ENCODE results near the gene SCN5A.

SCN5A gene

DNA sequence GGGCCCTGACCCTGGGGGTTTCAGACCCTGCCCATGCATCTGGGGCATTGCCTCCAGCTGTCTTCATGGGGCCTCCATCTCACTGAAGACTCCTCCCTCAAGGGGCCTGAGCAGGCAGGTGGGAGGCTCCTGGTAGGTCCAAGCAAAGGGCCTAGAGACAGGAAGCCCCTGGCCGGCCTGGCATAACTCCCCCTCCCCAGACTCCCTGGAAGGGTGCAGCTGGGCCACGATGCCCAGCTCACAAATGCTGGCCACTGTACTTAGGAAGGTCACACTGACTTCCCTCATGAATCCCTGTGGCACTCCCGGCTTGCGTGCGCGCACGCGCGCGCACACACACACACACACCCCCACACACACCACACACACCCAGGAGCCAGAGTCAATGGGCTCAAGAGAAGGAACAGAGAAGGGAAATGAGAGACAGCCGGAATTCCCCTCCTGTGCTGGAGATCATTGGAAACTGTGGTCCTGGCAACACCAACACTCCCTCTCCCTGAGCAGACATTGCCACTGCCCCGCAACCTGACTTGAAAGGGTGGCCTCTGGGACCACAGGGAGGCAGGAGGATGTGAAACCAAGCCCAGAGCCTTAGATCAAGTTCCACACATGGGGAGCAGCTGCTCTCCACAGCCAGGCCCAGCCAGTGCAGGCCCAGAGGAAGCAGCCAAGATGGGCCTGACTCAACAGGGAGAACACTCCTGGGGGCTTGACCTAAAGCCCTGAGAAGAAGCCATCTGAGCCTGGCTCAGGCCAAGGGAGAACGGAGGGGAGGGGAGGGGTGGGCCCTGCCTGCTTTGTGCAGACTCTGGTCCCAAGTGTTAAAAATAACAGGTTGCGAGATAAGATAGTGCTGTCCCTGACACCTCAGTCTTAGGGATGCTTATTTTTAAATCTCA lies 69.7 kb downstream of the SCN5A start:
- DNase-seq (ENCODE audit: extremely low spot score): no peak
- CTCF ChIA-PET: no interaction called here
- POLR2A ChIA-PET: no interaction called here
- TF ChIP-seq ZNF384 (IDR thresholded peaks at IDR 0.05): no peak
- TF ChIP-seq HDGF (IDR thresholded peaks at IDR 0.05; ENCODE audit: borderline replicate concordance): no peak
- TF ChIP-seq SUZ12 (IDR thresholded peaks at IDR 0.05): no peak
- TF ChIP-seq CTBP1 (IDR thresholded peaks at IDR 0.05; ENCODE audit: borderline replicate concordance): no peak
- TF ChIP-seq, protein P1, sequence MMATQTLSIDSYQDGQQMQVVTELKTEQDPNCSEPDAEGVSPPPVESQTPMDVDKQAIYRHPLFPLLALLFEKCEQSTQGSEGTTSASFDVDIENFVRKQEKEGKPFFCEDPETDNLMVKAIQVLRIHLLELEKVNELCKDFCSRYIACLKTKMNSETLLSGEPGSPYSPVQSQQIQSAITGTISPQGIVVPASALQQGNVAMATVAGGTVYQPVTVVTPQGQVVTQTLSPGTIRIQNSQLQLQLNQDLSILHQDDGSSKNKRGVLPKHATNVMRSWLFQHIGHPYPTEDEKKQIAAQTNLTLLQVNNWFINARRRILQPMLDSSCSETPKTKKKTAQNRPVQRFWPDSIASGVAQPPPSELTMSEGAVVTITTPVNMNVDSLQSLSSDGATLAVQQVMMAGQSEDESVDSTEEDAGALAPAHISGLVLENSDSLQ (IDR thresholded peaks at IDR 0.05): no peak
- no peak for TF ChIP-seq SP1 (IDR thresholded peaks at IDR 0.05)
- TF ChIP-seq ELF4 (IDR thresholded peaks at IDR 0.05): no peak
- TF ChIP-seq NFRKB (IDR thresholded peaks at IDR 0.05): no peak
- TF ChIP-seq FOXM1 (IDR thresholded peaks at IDR 0.05; ENCODE audit: borderline replicate concordance): no peak
- no peak for TF ChIP-seq ARNT (IDR thresholded peaks at IDR 0.05)
- TF ChIP-seq L3MBTL2 (conservative IDR thresholded peaks at IDR 0.05): no peak
- TF ChIP-seq FOXA1 (IDR thresholded peaks at IDR 0.05): no peak

DNA sequence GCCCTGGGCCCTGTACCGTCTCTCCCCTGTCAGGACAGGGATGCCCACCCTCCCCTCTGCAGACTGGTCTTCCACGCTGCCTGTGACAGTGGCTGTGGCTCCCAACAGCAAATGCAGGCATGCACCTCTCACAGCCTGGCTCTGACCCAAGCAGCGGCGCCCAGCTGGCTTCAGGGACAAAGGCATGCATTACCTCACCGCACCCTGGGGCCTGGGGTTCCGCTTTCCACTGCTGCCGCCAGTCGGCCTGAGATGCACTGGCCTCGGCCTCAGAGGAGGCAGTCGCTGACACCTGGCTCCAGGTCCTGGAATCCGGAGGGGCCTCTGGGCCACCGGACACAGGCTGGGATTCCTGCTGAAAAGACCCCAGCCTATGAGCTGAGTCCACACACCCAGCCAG lies 70.3 kb downstream of the SCN5A start:
- CTCF ChIA-PET: no interaction called here
- no peak for TF ChIP-seq LEF1 (IDR thresholded peaks at IDR 0.05; ENCODE audit: borderline replicate concordance)
- TF ChIP-seq FOXM1 (IDR thresholded peaks at IDR 0.05; ENCODE audit: borderline replicate concordance): no peak
- TF ChIP-seq, protein P1 (IDR thresholded peaks at IDR 0.05): no peak
- TF ChIP-seq NFRKB (IDR thresholded peaks at IDR 0.05): no peak
- no peak for TF ChIP-seq ZNF384 (IDR thresholded peaks at IDR 0.05)
- TF ChIP-seq HDGF (IDR thresholded peaks at IDR 0.05; ENCODE audit: borderline replicate concordance): no peak
- TF ChIP-seq CTBP1 (IDR thresholded peaks at IDR 0.05; ENCODE audit: borderline replicate concordance): no peak
- no peak for TF ChIP-seq TARDBP (IDR thresholded peaks at IDR 0.05)
- TF ChIP-seq FOXA1 (IDR thresholded peaks at IDR 0.05): no peak
- DNase-seq (ENCODE audit: extremely low spot score): no peak
- POLR2A ChIA-PET: no interaction called here

DNA sequence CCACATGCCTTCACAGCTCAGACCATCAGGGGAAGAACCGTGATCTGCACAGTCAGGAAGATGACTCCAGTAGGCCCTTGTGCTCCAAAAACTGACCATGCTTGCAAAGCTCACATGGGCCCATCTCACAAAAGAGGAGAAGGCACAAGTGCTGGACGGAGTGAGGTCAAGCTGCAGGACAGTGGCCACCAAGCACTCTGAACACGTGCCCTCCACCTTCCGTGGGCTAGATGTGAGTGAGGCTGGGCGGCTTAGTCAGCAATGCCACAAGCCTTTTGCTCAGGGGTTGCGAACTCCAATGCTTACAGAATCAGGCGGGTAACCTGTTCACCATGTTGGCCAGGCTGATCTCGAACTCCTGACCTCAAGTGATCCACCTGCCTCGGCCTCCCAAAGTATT lies 70.9 kb downstream of the SCN5A start:
- ChIA-PET CTCF (no interaction called here), POLR2A (no interaction called here)
- no peak for DNase-seq (ENCODE audit: extremely low spot score)
- no peak for TF ChIP-seq NFRKB (IDR thresholded peaks at IDR 0.05)
- no peak for TF ChIP-seq HDGF (IDR thresholded peaks at IDR 0.05; ENCODE audit: borderline replicate concordance)
- TF ChIP-seq L3MBTL2 (conservative IDR thresholded peaks at IDR 0.05): no peak
- TF ChIP-seq FOXA1 (IDR thresholded peaks at IDR 0.05): no peak
- no peak for TF ChIP-seq LEF1 (IDR thresholded peaks at IDR 0.05; ENCODE audit: borderline replicate concordance)
- no peak for TF ChIP-seq ZNF384 (IDR thresholded peaks at IDR 0.05)
- TF ChIP-seq, protein P1 (IDR thresholded peaks at IDR 0.05): no peak
- TF ChIP-seq SP1 (IDR thresholded peaks at IDR 0.05): no peak
- no peak for TF ChIP-seq CTBP1 (IDR thresholded peaks at IDR 0.05; ENCODE audit: borderline replicate concordance)
- no peak for TF ChIP-seq FOXK2 (IDR thresholded peaks at IDR 0.05)
- TF ChIP-seq SUZ12 (IDR thresholded peaks at IDR 0.05): no peak
- no peak for TF ChIP-seq FOXM1 (IDR thresholded peaks at IDR 0.05; ENCODE audit: borderline replicate concordance)
- no peak for TF ChIP-seq BHLHE40 (IDR thresholded peaks at IDR 0.05; ENCODE audit: borderline replicate concordance)
- no peak for TF ChIP-seq TARDBP (IDR thresholded peaks at IDR 0.05)
- no peak for TF ChIP-seq ELF4 (IDR thresholded peaks at IDR 0.05)
- TF ChIP-seq ARNT (IDR thresholded peaks at IDR 0.05): no peak

DNA sequence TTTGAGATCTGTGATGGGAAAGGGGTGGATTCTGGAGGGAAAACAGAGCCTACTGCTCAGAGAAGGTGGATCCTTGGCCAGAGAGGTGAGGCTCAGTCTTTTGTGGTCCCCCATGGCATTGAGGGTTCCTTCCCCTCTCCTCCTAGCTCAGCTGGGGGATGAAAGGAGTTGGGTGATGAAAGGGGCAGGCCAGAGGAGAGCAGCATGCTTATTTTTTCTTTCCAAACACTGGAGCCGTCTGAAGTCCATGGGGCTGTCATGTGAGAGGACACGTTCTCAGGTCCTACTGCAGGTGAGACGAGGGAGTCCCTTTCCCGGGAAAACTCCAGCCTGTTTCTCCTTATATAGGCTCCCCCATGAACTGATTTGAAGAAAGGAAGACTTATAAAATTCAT lies 71.4 kb downstream of the SCN5A start:
- ChIA-PET POLR2A (no interaction called here), CTCF (no interaction called here)
- TF ChIP-seq NFRKB (IDR thresholded peaks at IDR 0.05) (no peak), FOXA1 (IDR thresholded peaks at IDR 0.05) (no peak), ELF4 (IDR thresholded peaks at IDR 0.05) (no peak), ZNF384 (IDR thresholded peaks at IDR 0.05) (no peak), FOXM1 (IDR thresholded peaks at IDR 0.05; ENCODE audit: borderline replicate concordance) (no peak), CTBP1 (IDR thresholded peaks at IDR 0.05; ENCODE audit: borderline replicate concordance) (no peak), HDGF (IDR thresholded peaks at IDR 0.05; ENCODE audit: borderline replicate concordance) (no peak), ARNT (IDR thresholded peaks at IDR 0.05) (no peak), FOXK2 (IDR thresholded peaks at IDR 0.05) (no peak), BHLHE40 (IDR thresholded peaks at IDR 0.05; ENCODE audit: borderline replicate concordance) (no peak), LEF1 (IDR thresholded peaks at IDR 0.05; ENCODE audit: borderline replicate concordance) (no peak), TARDBP (IDR thresholded peaks at IDR 0.05) (no peak), SP1 (IDR thresholded peaks at IDR 0.05) (no peak)
- TF ChIP-seq, protein P1 (IDR thresholded peaks at IDR 0.05): no peak
- no peak for DNase-seq (ENCODE audit: extremely low spot score)

DNA sequence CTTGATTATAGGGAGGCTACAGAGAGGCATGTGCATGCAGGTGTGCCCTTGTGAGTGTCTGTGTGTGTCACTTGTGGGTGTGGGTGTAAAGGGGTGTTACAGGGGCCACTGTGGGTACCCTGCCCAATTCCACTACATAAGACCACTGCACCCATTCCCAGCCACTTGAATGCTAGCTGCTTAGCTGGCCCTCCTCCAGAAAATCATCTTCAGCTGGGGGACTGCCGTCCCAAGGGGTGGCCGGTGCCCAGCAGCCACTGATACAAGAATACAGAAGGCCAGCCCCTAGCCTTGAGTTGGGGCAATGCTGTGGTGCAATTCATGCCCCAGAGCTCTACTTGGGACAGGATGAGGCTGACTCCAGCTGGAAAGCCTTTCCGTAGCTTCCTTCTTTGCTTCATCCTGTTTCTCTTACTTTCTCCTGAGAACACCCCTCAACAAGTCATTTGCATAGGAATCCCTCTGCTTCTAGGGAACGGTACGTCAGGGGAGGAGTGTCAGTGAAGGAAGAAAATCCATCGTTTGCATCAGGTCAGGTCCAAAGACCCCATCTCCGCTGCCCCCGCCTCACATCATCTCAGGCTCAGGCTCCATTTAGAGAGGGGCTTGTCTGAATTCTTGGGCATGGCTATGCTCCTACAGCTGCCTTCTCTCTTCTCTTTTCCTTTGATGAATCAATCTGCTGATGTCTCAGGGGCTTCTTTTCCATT lies 72.0 kb downstream of the SCN5A start:
- POLR2A ChIA-PET: no interaction called here
- DNase-seq (ENCODE audit: extremely low spot score): no peak
- CTCF ChIA-PET: no interaction called here
- TF ChIP-seq FOXM1 (IDR thresholded peaks at IDR 0.05; ENCODE audit: borderline replicate concordance) (no peak), NFRKB (IDR thresholded peaks at IDR 0.05) (no peak), SP1 (IDR thresholded peaks at IDR 0.05) (no peak), CTBP1 (IDR thresholded peaks at IDR 0.05; ENCODE audit: borderline replicate concordance) (no peak), HDGF (IDR thresholded peaks at IDR 0.05; ENCODE audit: borderline replicate concordance) (no peak), FOXK2 (IDR thresholded peaks at IDR 0.05) (no peak), L3MBTL2 (conservative IDR thresholded peaks at IDR 0.05) (no peak), LEF1 (IDR thresholded peaks at IDR 0.05; ENCODE audit: borderline replicate concordance) (no peak), BHLHE40 (IDR thresholded peaks at IDR 0.05; ENCODE audit: borderline replicate concordance) (no peak), TARDBP (IDR thresholded peaks at IDR 0.05) (no peak), ARNT (IDR thresholded peaks at IDR 0.05) (no peak), ELF4 (IDR thresholded peaks at IDR 0.05) (no peak), FOXA1 (IDR thresholded peaks at IDR 0.05) (no peak), SUZ12 (IDR thresholded peaks at IDR 0.05) (no peak), ZNF384 (IDR thresholded peaks at IDR 0.05) (no peak)
- TF ChIP-seq, protein P1 (IDR thresholded peaks at IDR 0.05): no peak

All from HEK293T (cell line).